ENCODE results near the gene FGF10.

The FGF10 gene

GRCh38 chr5:44401611-44402010 is 12.4 kb upstream of the FGF10 start:
- no peak overlapping the region for H3K9ac ChIP-seq (ENCODE audit: low read depth, low read length)
- no peak for DNase-seq
- no peaks in the 10 kb centered on the region for H3K27me3 ChIP-seq (ENCODE audit: insufficient read depth, low read length, poor library complexity)
- no peaks in the 10 kb centered on the region for H3K4me1 ChIP-seq (ENCODE audit: insufficient read depth, low read length)
- H4K20me1 ChIP-seq (ENCODE audit: insufficient read depth, low read length), result no peaks in the 10 kb centered on the region
- no peak overlapping the region for H3K4me3 ChIP-seq (ENCODE audit: low read depth in 1 of 2, low read length in 2 of 2)
- H3K27ac ChIP-seq (ENCODE audit: low read length), result no peak overlapping the region
- H3K9me3 ChIP-seq (ENCODE audit: insufficient read depth, low read length, severe bottlenecking), result no peaks in the 10 kb centered on the region
- TF ChIP-seq EZH2 (IDR thresholded peaks at IDR 0.05; ENCODE audit: borderline replicate concordance, low read depth, low read length, severe bottlenecking) (no peak), CTCF (IDR thresholded peaks at IDR 0.05; ENCODE audit: borderline replicate concordance, extremely low read depth, low read length, poor library complexity, severe bottlenecking) (no peak)
- no peaks in the 10 kb centered on the region for H3K79me2 ChIP-seq (ENCODE audit: insufficient read depth, low read length)
- H3K36me3 ChIP-seq (ENCODE audit: insufficient read depth, low read length), result no peaks in the 10 kb centered on the region
- H3K4me2 ChIP-seq (ENCODE audit: insufficient read depth, low read length), result no peak overlapping the region
- no peak overlapping the region for H2AFZ ChIP-seq (ENCODE audit: low read depth, low read length)
- ATAC-seq (ENCODE audit: insufficient read depth, low read depth), result no peak

GRCh38 chr5:44398382-44398781 is 9.2 kb upstream of the FGF10 start:
- Histone ChIP-seq H3K79me2 (ENCODE audit: insufficient read depth, low read length) (no peaks in the 10 kb centered on the region), H3K4me2 (ENCODE audit: insufficient read depth, low read length) (no peak overlapping the region), H3K36me3 (ENCODE audit: insufficient read depth, low read length) (no peaks in the 10 kb centered on the region), H3K9me3 (ENCODE audit: insufficient read depth, low read length, severe bottlenecking) (no peaks in the 10 kb centered on the region), H3K27ac (ENCODE audit: low read length) (no peak overlapping the region), H3K9ac (ENCODE audit: low read depth, low read length) (no peak overlapping the region), H3K4me3 (ENCODE audit: low read depth in 1 of 2, low read length in 2 of 2) (no peak overlapping the region), H3K4me1 (ENCODE audit: insufficient read depth, low read length) (no peaks in the 10 kb centered on the region), H2AFZ (ENCODE audit: low read depth, low read length) (no peak overlapping the region), H3K27me3 (ENCODE audit: insufficient read depth, low read length, poor library complexity) (no peaks in the 10 kb centered on the region), H4K20me1 (ENCODE audit: insufficient read depth, low read length) (no peaks in the 10 kb centered on the region)
- TF ChIP-seq EZH2 (IDR thresholded peaks at IDR 0.05; ENCODE audit: borderline replicate concordance, low read depth, low read length, severe bottlenecking), result no peak
- TF ChIP-seq CTCF (IDR thresholded peaks at IDR 0.05; ENCODE audit: borderline replicate concordance, extremely low read depth, low read length, poor library complexity, severe bottlenecking), result no peak
- ATAC-seq (ENCODE audit: insufficient read depth, low read depth) (no peak), DNase-seq (no peak)

- no peak for ATAC-seq (ENCODE audit: insufficient read depth, low read depth)
- Histone ChIP-seq H3K4me3 (ENCODE audit: low read depth in 1 of 2, low read length in 2 of 2) (no peak overlapping the region), H3K4me2 (ENCODE audit: insufficient read depth, low read length) (no peak overlapping the region), H3K9me3 (ENCODE audit: insufficient read depth, low read length, severe bottlenecking) (no peaks in the 10 kb centered on the region), H4K20me1 (ENCODE audit: insufficient read depth, low read length) (no peaks in the 10 kb centered on the region), H3K79me2 (ENCODE audit: insufficient read depth, low read length) (no peaks in the 10 kb centered on the region), H3K27ac (ENCODE audit: low read length) (no peak overlapping the region), H3K36me3 (ENCODE audit: insufficient read depth, low read length) (no peaks in the 10 kb centered on the region), H3K27me3 (ENCODE audit: insufficient read depth, low read length, poor library complexity) (no peaks in the 10 kb centered on the region), H2AFZ (ENCODE audit: low read depth, low read length) (no peak overlapping the region), H3K9ac (ENCODE audit: low read depth, low read length) (no peak overlapping the region), H3K4me1 (ENCODE audit: insufficient read depth, low read length) (no peaks in the 10 kb centered on the region)
- no peak for TF ChIP-seq CTCF (IDR thresholded peaks at IDR 0.05; ENCODE audit: borderline replicate concordance, extremely low read depth, low read length, poor library complexity, severe bottlenecking)
- TF ChIP-seq EZH2 (IDR thresholded peaks at IDR 0.05; ENCODE audit: borderline replicate concordance, low read depth, low read length, severe bottlenecking), result no peak
- DNase-seq, result no peak
Measured at GRCh38 chr5:44396312-44396711, 7.1 kb upstream of the FGF10 start.

GRCh38 chr5:44390351-44390750 is 1.1 kb upstream of the FGF10 start:
- no peak overlapping the region for H3K27ac ChIP-seq (ENCODE audit: low read length)
- TF ChIP-seq CTCF (IDR thresholded peaks at IDR 0.05; ENCODE audit: borderline replicate concordance, extremely low read depth, low read length, poor library complexity, severe bottlenecking), result no peak
- TF ChIP-seq EZH2 (IDR thresholded peaks at IDR 0.05; ENCODE audit: borderline replicate concordance, low read depth, low read length, severe bottlenecking), result no peak
- H4K20me1 ChIP-seq (ENCODE audit: insufficient read depth, low read length), result no peaks in the 10 kb centered on the region
- H3K27me3 ChIP-seq (ENCODE audit: insufficient read depth, low read length, poor library complexity), result no peaks in the 10 kb centered on the region
- no peaks in the 10 kb centered on the region for H3K79me2 ChIP-seq (ENCODE audit: insufficient read depth, low read length)
- H3K9me3 ChIP-seq (ENCODE audit: insufficient read depth, low read length, severe bottlenecking), result no peaks in the 10 kb centered on the region
- no peak for DNase-seq
- no peak for ATAC-seq (ENCODE audit: insufficient read depth, low read depth)
- no peaks in the 10 kb centered on the region for H3K4me1 ChIP-seq (ENCODE audit: insufficient read depth, low read length)
- H3K9ac ChIP-seq (ENCODE audit: low read depth, low read length), result no peak overlapping the region
- no peak overlapping the region for H3K4me3 ChIP-seq (ENCODE audit: low read depth in 1 of 2, low read length in 2 of 2)
- H3K36me3 ChIP-seq (ENCODE audit: insufficient read depth, low read length), result no peaks in the 10 kb centered on the region
- H3K4me2 ChIP-seq (ENCODE audit: insufficient read depth, low read length), result no peak overlapping the region
- no peak overlapping the region for H2AFZ ChIP-seq (ENCODE audit: low read depth, low read length)

All from DND-41 (cell line).